A549 (cell line): ENCODE results near the gene RSRC2.

Experiments
- CHD4 ChIP-seq: fragments of 200-600 bp; sonication (generic); IDR thresholded peaks from 2 replicates; pipeline ENCODE4 v1.6.1; 2016; ENCODE audit warnings: antibody characterized with exemption, mild to moderate bottlenecking, borderline replicate concordance
- EP300 ChIP-seq, 2 experiments: fragments of >200 bp; sonication (Bioruptor Twin); formaldehyde crosslinking; IDR thresholded peaks; 2 replicates in 1 of 2; 3 replicates in 1 of 2; pipeline ENCODE4 v1.6.1; 2016 to 2017
- JUN ChIP-seq, 2 experiments: fragments of >200 bp; sonication (Bioruptor Twin); formaldehyde crosslinking; IDR thresholded peaks; 2 replicates in 1 of 2; 3 replicates in 1 of 2; pipeline ENCODE4 v1.6.1; 2016 to 2017
- JUNB ChIP-seq: fragments of >200 bp; sonication (Bioruptor Twin); formaldehyde crosslinking; IDR thresholded peaks from 2 replicates; pipeline ENCODE4 v1.6.1; 2016
- POLR2A ChIP-seq: IDR thresholded peaks from 2 replicates; pipeline ENCODE4 v1.6.1; 2012; ENCODE audit warnings: mild to moderate bottlenecking, low read length
- RAD21 ChIP-seq, 2 experiments: fragments of >200 bp in 1 of 2; sonication (Bioruptor Twin) in 1 of 2; formaldehyde crosslinking in 1 of 2; IDR thresholded peaks in 1 of 2; conservative IDR thresholded peaks in 1 of 2; 2 replicates in 1 of 2; 3 replicates in 1 of 2; pipeline ENCODE4 v1.6.1; 2012 to 2018; ENCODE audit warnings: inconsistent platforms in 1 of 2
- RCOR1 ChIP-seq: fragments of 150-350 bp; IDR thresholded peaks from 2 replicates; pipeline ENCODE4 v1.6.1; 2014; ENCODE audit warnings: antibody characterized with exemption, low read length, low read depth
- SMC3 ChIP-seq: fragments of >200 bp; sonication (Bioruptor Twin); formaldehyde crosslinking; IDR thresholded peaks from 3 replicates; pipeline ENCODE4 v1.6.1; 2018; ENCODE audit warnings: inconsistent platforms
- ZNF302 ChIP-seq: fragments of 250-450 bp; sonication (Bioruptor Pico); IDR thresholded peaks from 2 replicates; pipeline ENCODE4 v1.9.0; 2021; ENCODE audit warnings: inconsistent platforms, mild to moderate bottlenecking, moderate library complexity
- TF ChIP-seq, protein P1 (sequence below): fragments of >200 bp; sonication (Bioruptor Twin); formaldehyde crosslinking; IDR thresholded peaks from 3 replicates; pipeline ENCODE4 v1.5.1; 2016
- TF ChIP-seq, protein P2 (sequence below): fragments of 200-600 bp; sonication (generic); IDR thresholded peaks from 2 replicates; pipeline ENCODE4 v1.6.1; 2016; ENCODE audit warnings: antibody characterized with exemption, mild to moderate bottlenecking, moderate library complexity
- TF ChIP-seq, protein P3 (sequence below): IDR thresholded peaks from 2 replicates; pipeline ENCODE4 v1.6.1; 2012
- TF ChIP-seq, protein P4 (sequence below): fragments of 250-450 bp; sonication (Bioruptor Pico); IDR thresholded peaks from 2 replicates; pipeline ENCODE4 v1.5.0; 2021; ENCODE audit warnings: mild to moderate bottlenecking, moderate library complexity, borderline replicate concordance
- TF ChIP-seq, protein P5 (sequence below): fragments of >200 bp; sonication (Bioruptor Twin); formaldehyde crosslinking; IDR thresholded peaks from 3 replicates; pipeline ENCODE4 v1.6.1; 2016

DNA sequence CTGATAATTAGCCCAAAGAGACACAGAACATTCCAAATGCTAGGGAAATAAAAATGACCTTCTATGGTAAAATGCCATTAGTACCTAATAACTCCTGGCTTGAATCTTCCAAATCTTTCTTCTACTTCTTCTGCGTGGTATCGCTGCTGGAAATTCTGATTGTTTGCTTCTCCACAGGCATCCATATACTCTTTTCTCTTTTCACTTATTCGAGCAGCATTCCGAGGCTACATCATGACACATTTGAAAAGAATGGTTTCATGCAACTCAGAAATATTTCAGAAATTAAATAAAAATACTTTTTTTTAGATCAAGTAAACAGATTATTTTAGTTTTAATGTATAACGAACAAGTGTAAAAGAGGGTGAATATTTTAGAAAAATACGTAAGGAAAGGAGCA is 44.9 kb downstream of the RSRC2 start:
- TF ChIP-seq, protein P1, sequence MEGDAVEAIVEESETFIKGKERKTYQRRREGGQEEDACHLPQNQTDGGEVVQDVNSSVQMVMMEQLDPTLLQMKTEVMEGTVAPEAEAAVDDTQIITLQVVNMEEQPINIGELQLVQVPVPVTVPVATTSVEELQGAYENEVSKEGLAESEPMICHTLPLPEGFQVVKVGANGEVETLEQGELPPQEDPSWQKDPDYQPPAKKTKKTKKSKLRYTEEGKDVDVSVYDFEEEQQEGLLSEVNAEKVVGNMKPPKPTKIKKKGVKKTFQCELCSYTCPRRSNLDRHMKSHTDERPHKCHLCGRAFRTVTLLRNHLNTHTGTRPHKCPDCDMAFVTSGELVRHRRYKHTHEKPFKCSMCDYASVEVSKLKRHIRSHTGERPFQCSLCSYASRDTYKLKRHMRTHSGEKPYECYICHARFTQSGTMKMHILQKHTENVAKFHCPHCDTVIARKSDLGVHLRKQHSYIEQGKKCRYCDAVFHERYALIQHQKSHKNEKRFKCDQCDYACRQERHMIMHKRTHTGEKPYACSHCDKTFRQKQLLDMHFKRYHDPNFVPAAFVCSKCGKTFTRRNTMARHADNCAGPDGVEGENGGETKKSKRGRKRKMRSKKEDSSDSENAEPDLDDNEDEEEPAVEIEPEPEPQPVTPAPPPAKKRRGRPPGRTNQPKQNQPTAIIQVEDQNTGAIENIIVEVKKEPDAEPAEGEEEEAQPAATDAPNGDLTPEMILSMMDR, result no peak
- TF ChIP-seq ZNF302 (CRISPR knock-in tag) (no peak), RAD21 (conservative IDR thresholded peaks at IDR 0.05 in 1 of 2, IDR thresholded peaks at IDR 0.05 in 1 of 2) (no peak), CHD4 (no peak), POLR2A (no peak), JUN (IDR thresholded peaks at IDR 0.05) (no peak), EP300 (IDR thresholded peaks at IDR 0.05) (no peak), SMC3 (no peak), JUNB (no peak), RCOR1 (no peak)
- TF ChIP-seq, protein P2, sequence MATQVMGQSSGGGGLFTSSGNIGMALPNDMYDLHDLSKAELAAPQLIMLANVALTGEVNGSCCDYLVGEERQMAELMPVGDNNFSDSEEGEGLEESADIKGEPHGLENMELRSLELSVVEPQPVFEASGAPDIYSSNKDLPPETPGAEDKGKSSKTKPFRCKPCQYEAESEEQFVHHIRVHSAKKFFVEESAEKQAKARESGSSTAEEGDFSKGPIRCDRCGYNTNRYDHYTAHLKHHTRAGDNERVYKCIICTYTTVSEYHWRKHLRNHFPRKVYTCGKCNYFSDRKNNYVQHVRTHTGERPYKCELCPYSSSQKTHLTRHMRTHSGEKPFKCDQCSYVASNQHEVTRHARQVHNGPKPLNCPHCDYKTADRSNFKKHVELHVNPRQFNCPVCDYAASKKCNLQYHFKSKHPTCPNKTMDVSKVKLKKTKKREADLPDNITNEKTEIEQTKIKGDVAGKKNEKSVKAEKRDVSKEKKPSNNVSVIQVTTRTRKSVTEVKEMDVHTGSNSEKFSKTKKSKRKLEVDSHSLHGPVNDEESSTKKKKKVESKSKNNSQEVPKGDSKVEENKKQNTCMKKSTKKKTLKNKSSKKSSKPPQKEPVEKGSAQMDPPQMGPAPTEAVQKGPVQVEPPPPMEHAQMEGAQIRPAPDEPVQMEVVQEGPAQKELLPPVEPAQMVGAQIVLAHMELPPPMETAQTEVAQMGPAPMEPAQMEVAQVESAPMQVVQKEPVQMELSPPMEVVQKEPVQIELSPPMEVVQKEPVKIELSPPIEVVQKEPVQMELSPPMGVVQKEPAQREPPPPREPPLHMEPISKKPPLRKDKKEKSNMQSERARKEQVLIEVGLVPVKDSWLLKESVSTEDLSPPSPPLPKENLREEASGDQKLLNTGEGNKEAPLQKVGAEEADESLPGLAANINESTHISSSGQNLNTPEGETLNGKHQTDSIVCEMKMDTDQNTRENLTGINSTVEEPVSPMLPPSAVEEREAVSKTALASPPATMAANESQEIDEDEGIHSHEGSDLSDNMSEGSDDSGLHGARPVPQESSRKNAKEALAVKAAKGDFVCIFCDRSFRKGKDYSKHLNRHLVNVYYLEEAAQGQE, result no peak
- TF ChIP-seq, protein P3, sequence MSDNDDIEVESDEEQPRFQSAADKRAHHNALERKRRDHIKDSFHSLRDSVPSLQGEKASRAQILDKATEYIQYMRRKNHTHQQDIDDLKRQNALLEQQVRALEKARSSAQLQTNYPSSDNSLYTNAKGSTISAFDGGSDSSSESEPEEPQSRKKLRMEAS, result no peak
- TF ChIP-seq, protein P4, sequence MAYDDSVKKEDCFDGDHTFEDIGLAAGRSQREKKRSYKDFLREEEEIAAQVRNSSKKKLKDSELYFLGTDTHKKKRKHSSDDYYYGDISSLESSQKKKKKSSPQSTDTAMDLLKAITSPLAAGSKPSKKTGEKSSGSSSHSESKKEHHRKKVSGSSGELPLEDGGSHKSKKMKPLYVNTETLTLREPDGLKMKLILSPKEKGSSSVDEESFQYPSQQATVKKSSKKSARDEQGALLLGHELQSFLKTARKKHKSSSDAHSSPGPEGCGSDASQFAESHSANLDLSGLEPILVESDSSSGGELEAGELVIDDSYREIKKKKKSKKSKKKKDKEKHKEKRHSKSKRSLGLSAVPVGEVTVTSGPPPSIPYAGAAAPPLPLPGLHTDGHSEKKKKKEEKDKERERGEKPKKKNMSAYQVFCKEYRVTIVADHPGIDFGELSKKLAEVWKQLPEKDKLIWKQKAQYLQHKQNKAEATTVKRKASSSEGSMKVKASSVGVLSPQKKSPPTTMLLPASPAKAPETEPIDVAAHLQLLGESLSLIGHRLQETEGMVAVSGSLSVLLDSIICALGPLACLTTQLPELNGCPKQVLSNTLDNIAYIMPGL (CRISPR knock-in tag), result no peak
- TF ChIP-seq, protein P5, sequence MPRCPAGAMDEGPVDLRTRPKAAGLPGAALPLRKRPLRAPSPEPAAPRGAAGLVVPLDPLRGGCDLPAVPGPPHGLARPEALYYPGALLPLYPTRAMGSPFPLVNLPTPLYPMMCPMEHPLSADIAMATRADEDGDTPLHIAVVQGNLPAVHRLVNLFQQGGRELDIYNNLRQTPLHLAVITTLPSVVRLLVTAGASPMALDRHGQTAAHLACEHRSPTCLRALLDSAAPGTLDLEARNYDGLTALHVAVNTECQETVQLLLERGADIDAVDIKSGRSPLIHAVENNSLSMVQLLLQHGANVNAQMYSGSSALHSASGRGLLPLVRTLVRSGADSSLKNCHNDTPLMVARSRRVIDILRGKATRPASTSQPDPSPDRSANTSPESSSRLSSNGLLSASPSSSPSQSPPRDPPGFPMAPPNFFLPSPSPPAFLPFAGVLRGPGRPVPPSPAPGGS, result no peak
